ENCODE results near the gene RASD2.

The RASD2 gene

DNA sequence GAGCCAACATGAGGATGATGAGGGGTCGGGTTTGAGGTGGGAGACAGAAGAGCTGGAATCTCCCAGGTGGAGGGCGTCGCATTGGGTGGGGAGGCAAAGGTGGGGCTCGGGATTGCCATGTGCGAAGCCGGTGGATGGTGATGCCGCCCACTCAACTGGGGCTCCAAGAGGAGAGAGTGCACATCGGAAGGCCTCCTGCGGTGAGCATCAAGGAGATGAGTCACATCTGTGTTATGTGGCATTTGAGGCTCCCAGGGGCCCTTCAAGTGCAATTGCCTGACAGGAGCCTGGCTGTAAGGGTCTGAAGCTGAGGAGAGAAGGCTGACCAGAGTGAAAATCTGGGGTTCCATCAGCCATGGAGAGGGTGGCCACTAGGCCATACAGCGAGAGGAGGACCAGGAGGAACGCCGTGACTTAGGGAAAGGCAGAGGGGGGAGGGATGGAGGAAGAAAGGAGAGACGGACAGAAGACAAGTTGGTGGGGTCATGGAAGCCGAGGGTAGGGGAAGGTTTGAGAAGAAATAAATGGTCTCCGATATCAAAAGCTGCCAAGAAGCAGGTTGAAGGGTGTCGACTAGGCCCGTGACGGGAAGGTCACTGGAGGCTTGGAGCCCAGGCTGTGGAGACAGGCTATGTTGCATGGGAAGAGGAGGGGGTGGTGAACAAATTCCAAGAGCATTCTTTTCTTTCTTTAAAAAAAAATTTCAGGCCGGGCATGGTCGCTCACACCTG, 21.3 kb downstream of the RASD2 start:
- no peak for DNase-seq

DNA sequence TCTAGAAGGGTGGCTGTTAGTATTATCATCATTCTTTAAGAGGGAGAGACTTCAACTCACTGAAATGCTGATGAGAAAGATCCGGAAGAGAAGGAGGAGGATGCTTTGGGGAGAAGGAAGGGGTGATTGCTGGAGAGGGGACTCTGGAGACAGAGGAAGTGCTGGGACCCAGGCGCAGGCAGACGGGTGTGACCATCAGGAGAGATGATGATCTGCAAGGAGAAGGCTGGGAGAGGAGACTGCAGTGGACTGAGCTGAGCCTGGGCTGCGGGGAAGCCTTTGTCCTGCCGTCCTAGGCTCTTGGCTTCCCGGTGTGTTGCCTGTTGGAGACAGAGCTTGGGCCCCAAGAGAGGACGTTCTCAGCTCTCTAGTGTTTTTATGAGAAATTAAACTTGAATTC, 22.6 kb downstream of the RASD2 start:
- DNase-seq: no peak

- no peak for DNase-seq
Measured at GRCh38 chr22:35564975-35565867, 24.6 kb downstream of the RASD2 start.

- no peak for DNase-seq
Measured at GRCh38 chr22:35567351-35568141, 26.9 kb downstream of the RASD2 start.

DNA sequence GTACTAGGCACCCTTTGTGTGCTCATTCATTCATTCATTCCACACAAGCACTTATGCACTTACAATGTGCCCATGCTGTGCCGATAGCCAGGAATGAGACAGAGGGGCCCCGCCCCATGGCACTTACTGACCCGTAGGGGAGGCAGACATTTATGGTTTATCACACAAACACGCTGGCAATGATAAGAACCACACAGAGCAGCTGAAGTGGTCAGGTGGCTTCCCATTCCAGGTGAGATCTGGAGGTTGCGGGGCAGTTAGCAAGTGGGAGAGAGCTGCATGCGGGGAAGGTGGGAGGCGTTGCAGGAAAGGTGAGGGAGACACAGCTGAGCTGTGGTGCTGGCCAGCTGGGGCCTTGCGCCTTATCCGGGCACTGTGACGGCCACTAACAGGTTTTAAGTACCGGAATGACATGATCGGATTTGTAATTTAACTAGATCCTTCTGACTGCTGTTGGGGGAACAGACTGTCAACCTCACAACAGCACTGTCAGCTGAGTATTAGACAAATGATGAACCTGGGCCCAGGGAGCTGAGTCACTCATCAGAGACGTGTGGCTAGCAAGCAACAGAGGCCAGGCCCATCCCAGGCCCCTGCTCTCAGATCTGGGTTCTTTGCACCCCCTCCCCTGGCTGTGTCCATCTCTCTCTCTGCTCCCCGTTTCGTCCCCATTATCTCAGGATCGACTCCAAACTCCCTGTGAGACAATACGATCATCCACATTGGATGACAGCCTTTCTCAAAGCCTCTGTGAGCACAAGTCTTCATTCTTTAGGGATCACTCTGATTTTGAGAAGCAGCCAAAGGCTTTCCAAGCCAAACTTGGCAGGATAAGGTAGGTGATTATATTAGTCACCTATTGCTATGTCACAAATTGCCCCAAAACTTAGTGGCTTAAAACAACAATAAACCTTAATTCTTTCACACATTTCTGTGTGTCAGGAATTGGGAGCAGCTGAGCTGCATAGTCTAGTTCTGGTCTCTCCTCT, 28.4 kb downstream of the RASD2 start:
- DNase-seq: no peak

GRCh38 chr22:35569916-35570315, 29.3 kb downstream of the RASD2 start:
- DNase-seq: no peak

DNA sequence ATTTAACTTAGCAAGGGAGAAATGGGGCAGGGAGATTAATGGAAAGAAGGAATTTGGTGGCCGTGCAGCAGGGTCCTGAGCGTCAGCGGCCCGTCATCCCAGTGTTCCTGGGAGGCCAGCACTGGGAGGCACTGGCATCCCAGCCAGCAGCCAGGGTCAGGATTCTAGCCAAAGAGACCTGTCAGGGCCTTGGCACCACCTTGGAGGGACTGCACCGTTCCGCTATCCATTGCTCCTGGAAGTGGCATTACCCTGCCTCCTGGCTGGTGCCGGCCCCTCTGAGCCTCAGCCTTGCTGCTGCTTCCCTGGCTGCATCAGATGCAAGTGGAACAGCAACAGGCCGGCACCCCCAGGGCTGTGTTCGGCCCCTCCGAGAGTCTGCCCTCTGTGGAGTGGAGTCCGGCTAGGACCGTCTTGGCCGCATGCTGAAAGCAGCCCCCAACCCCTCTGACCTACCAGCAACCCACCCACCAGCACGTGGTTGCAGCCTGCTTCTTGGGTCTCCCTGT, 30.1 kb downstream of the RASD2 start:
- no peak for DNase-seq

- DNase-seq: no peak
Measured at GRCh38 chr22:35572556-35572955, 31.9 kb downstream of the RASD2 start.

DNA sequence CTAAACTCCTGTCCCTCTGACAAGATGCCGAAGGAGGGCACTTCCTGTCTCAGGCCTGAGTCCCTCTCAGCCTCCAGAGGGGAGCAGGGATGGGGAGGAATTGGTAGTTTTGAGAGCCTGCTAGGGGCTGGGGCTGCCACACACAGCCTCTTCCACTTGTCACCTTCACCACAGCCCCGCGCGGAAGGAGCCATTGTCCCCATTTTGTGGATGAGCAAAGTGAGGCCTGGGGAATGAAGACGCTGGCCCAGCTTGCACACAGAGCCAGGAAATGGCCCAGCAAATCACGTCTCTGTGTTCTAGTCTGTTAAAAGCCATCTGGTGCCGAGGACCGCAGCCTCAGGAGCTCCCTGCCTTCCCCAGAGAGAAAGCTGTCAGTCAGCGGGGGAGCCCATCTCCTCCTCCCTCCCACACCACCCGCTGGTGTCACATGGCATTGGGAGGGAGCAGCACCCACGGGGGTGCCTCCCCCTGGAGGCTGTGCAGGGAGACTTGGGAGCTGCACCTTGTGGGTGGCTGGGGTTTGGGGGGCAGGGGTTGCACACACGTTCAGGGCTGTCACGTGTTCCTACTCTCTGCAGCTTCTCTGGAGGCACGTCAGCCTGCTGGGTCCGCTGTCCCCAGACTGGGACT, 34.6 kb downstream of the RASD2 start:
- DNase-seq: no peak

DNA sequence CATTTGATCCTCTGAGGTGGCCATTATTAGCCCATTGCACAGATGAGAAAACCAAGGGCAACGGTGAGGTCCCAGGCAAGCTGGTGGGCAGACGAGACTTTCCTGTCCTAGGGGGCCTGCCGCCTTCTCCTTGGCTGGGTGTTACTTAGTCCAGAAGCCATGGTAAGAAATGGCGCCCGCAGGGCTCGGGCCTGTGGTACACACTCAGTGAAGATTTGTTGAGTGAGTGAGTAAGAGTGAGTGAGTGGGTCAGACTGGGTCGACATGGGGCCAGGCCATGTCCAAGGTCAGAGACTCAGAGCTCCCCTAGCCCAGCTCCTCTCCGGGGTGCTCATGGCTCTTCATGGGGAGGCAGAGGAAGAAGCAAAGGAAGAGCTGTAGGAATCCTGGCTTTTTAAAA, 36.0 kb downstream of the RASD2 start:
- DNase-seq: no peak

DNA sequence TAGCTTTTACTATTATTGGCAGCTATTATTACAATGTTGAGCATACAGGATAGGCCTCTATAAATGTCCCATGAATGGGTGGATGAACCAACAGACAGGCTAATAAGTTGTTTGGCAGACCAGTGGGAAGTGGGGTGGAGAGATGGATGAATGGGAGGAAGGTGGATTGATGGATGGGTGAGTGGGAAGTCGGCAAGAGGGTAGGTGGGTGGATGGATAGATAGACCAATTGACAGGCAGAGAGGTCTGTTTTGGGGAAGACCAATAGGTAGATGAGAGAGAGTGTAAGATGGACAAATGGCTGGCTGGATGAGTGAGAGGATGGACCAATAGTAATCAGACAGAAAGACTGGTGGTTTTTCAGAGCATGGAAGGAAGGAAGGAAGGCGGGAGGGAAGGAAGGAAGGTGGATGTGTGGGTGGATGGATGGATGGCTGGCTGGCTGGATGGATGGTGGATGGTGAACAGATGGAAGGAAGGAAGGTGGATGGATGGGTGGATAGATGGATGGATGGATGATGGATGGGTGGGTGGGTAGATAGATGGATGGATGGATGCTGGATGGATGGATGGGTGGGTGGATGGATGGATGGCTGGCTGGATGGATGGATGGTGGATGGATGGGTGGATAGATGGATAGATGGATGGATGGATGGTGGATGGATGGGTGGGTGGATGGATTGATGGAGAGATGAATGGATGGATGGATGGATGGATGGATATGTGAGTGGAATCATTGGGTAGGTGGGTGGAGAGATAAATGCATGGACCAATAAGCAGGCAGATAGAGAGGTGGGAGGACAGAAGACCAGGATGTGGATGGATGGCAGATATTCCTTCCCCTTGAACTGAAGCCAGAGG, 37.4 kb downstream of the RASD2 start:
- no peak for DNase-seq

DNA sequence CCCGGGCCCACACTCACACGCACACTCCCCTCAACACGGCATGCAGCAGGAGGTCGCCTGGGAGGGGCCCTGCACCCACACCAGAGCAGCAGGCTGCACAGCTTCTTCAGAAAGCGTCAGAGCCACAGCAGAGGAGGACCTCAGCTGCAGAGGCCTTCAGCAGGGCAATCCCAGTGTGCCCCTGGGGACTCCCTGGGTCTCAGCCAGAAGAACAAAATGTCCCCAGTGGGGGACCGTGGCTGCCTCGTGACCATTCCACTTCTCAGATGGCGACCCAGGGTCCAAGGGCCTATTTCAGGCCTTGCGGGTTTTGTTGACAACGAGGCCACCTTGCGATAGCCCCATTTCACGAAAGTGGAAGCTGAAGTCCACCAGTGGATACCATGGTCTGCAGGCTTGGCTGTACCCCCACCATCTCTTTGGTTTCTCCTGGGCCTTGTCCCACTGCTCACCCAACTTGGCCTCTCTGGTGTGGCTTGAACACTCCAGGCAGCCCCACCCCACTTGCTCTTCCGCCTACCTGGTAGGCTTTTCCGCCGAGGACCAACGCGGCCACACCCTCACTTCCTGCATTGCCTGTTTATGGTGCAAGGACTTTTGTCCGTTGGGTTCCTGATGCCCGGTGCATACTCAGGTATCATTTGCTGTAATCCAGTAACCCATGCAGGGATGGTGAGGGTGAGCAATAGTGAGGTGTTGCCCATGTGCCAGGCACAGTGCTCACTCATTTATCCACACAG, 38.4 kb downstream of the RASD2 start:
- DNase-seq: no peak

DNA sequence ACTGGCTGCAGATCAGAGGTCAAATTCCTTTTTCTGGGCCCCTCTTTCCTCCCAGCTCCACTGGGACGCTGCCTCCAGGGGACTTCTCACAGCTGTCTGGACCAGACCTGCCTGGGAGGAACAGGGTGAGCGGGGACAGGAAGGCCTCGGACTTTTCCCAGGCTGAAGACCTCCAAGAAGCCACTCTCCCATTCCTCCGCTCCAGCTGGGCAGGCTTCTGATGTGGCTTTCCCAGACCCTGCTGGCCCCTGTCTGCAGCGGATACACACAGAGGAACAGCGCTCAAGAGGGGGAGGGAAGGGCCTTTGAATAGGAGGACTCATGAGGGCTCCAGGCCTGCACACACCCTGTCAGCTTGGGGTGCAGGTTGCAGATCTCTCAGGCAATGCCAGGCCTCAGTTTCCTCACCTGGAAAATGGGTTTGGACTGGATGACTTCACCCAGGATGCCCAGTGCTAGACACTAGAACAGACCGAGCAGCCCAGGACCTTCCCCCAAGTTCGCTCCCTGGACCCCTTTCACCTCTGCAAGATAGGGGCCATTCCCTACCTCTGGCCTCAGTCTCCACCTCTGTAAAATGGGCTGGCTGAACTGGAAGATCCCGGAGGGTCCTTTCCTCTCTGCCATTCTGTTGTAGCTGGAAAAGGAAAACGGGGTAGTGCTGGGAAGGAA, 39.9 kb downstream of the RASD2 start:
- DNase-seq: no peak

GRCh38 chr22:35581023-35581413, 40.4 kb downstream of the RASD2 start:
- no peak for DNase-seq

GRCh38 chr22:35582218-35582860, 41.7 kb downstream of the RASD2 start:
- DNase-seq: no peak

GRCh38 chr22:35582861-35583670, 42.4 kb downstream of the RASD2 start:
- DNase-seq: peak; percentile 59

GRCh38 chr22:35586771-35587170, 46.1 kb downstream of the RASD2 start:
- DNase-seq: no peak

DNA sequence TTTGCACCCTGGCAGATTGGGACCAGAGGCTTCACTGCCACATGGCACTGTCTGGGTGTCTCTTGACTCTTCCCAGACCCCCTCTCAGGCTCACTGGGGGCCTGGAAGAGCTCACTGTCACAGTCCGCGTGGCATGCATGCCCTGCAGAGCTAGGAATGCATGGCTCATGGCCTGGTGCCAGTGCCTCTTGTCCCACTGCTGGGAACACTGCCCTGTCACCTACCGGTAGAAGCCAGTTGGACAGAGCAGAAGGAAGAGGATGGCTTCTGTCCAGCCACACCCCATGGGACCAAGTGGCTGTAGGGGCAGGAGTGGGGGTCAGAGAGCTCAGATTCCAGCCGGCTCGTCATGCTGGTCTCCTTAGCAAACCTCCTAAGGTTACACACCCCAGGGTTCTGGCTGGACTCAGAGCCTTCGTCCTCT, 46.8 kb downstream of the RASD2 start:
- DNase-seq: no peak
